HepG2 (cell line): ENCODE results near the gene ZNF786. TPM values are rescaled to one million over a fixed set of nuclear protein-coding genes. Genes with fewer than 3 reads are reported as not detected.

Experiments used
- ATAC-seq: fragments of 200-7000 bp; cut with Tn5 transposase; 3 replicates; pipeline ENCODE4 v1.9.1; 2020; ENCODE audit warnings: mild to moderate bottlenecking, moderate library complexity
- BruUV-seq: library from RNA; stranded (reverse); fragments of 400-500 nt; replicated peaks from 2 replicates; lab custom pipeline; 2021; lab: Mats Ljungman, UMichigan
- CTCF ChIA-PET: fragments of 300-600 bp; formaldehyde crosslinking; extraction: SDS; loops from one replicate; lab custom pipeline; 2021; ENCODE audit warnings: low total read pairs, inconsistent platforms, low intra/inter-chr PET ratio; lab: Yijun Ruan, JAX
- POLR2A ChIA-PET: fragments of 350-600 bp; sonication (Branson Sonifier 250); formaldehyde crosslinking; loops from one replicate; lab custom pipeline; 2020; ENCODE audit warnings: antibody characterized with exemption, inconsistent platforms; lab: Yijun Ruan, JAX
- DNase-seq: peaks from one replicate; pipeline ENCODE4 v3.0.0-alpha.2; 2015; ENCODE audit warnings: low spot score
- FAIRE-seq: peaks from 3 replicates; lab custom pipeline; 2011; peaks lifted over from hg19 to GRCh38; lab: Jason Lieb, UNC
- H2AFZ ChIP-seq: one replicate; pipeline ENCODE4 v1.6.1; 2011; ENCODE audit warnings: low read length, inconsistent platforms
- H3K27ac ChIP-seq: fragments of 300-600 bp; 3 replicates; pipeline ENCODE4 v1.8.0; 2011; ENCODE audit warnings: mixed run types, mild to moderate bottlenecking, mixed read lengths, low read length, inconsistent platforms; ENCODE audit not compliant: insufficient read depth; ENCODE audit errors: extremely low read length
- H3K27me3 ChIP-seq, 2 experiments: fragments of 200-600 bp in 1 of 2; 2 replicates in 1 of 2; 3 replicates in 1 of 2; pipeline versions ENCODE4 v1.6.0 to v1.8.0; 2011; ENCODE audit warnings: low read length in 2 of 2, mild to moderate bottlenecking in 2 of 2, moderate library complexity in 2 of 2, inconsistent platforms in 1 of 2; ENCODE audit not compliant: insufficient read depth in 2 of 2, control insufficient read depth in 1 of 2
- H3K36me3 ChIP-seq, 2 experiments: fragments of 200-600 bp in 1 of 2; replicated peaks in 1 of 2; 2 replicates in 1 of 2; 3 replicates in 1 of 2; pipeline versions ENCODE4 v1.5.1 to v1.8.0; 2011; ENCODE audit warnings: low read length in 2 of 2, inconsistent platforms in 1 of 2; ENCODE audit not compliant: insufficient read depth in 2 of 2, control insufficient read depth in 1 of 2
- H3K4me1 ChIP-seq: 2 replicates; pipeline ENCODE4 v1.5.1; 2012; ENCODE audit warnings: low read length, inconsistent platforms; ENCODE audit not compliant: insufficient read depth
- H3K4me2 ChIP-seq: 2 replicates; pipeline ENCODE4 v1.6.0; 2011; ENCODE audit warnings: low read depth, low read length, inconsistent platforms
- H3K4me3 ChIP-seq, 3 experiments: fragments of 200-600 bp in 1 of 3; sonication (generic), shearing (Covaris generic) in 1 of 3; replicated peaks in 1 of 3; 2 replicates each; pipeline ENCODE4 v1.5.1; 2011 to 2016; ENCODE audit warnings: low read length in 3 of 3, inconsistent platforms in 2 of 3, low read depth in 2 of 3, mild to moderate bottlenecking in 2 of 3, control low read depth in 1 of 3, mixed read lengths in 1 of 3; ENCODE audit not compliant: insufficient read depth in 1 of 3
- H3K79me2 ChIP-seq: one replicate; pipeline ENCODE4 v1.6.1; 2011; ENCODE audit warnings: low read length, inconsistent platforms; ENCODE audit not compliant: insufficient read depth
- H3K9ac ChIP-seq: 2 replicates; pipeline ENCODE4 v1.6.0; 2011; ENCODE audit warnings: mild to moderate bottlenecking, low read depth, low read length, inconsistent platforms; ENCODE audit not compliant: insufficient read depth
- H3K9me3 ChIP-seq: 2 replicates; pipeline ENCODE4 v1.5.1; 2012; ENCODE audit warnings: mild to moderate bottlenecking, low read length
- H4K20me1 ChIP-seq: 2 replicates; pipeline ENCODE4 v1.6.0; 2011; ENCODE audit warnings: inconsistent platforms, mild to moderate bottlenecking, low read length, moderate library complexity; ENCODE audit not compliant: insufficient read depth
- MAFK ChIP-seq, 2 experiments: IDR thresholded peaks in 1 of 2; conservative IDR thresholded peaks in 1 of 2; 2 replicates each; pipeline ENCODE4 v1.6.1; 2011; ENCODE audit warnings: improper control_type of control experiment in 2 of 2, low read length in 2 of 2
- MBNL3 ChIP-seq: fragments of 250-450 bp; sonication (Bioruptor Pico); conservative IDR thresholded peaks from 2 replicates; pipeline ENCODE4 v1.8.0; 2022; ENCODE audit warnings: mild to moderate bottlenecking, inconsistent platforms
- MEF2D ChIP-seq: sonication (generic); formaldehyde crosslinking; IDR thresholded peaks from 2 replicates; pipeline ENCODE4 v1.5.1; 2020; ENCODE audit warnings: mild to moderate bottlenecking, missing genetic modification reagents
- PHF5A ChIP-seq: IDR thresholded peaks from one replicate; pipeline ENCODE4 v1.6.1; 2018; ENCODE audit warnings: low read depth, missing genetic modification reagents; ENCODE audit not compliant: unreplicated experiment
- RARG ChIP-seq: sonication (generic); formaldehyde crosslinking; IDR thresholded peaks from 2 replicates; pipeline ENCODE4 v1.4.0; 2020; ENCODE audit warnings: low read depth, mild to moderate bottlenecking, missing genetic modification reagents
- SRSF9 ChIP-seq: fragments of 200-400 bp; formaldehyde crosslinking; IDR thresholded peaks from 2 replicates; pipeline ENCODE4 v1.6.1; 2018; ENCODE audit warnings: borderline replicate concordance, mild to moderate bottlenecking, low read depth, low read length; ENCODE audit not compliant: insufficient read depth, poor library complexity, severe bottlenecking
- ZBTB3 ChIP-seq: sonication (generic); formaldehyde crosslinking; IDR thresholded peaks from 2 replicates; pipeline ENCODE4 v1.4.0; 2020; ENCODE audit warnings: low read depth, mild to moderate bottlenecking, moderate library complexity, missing genetic modification reagents, borderline replicate concordance
- ZNF253 ChIP-seq: sonication (generic); formaldehyde crosslinking; IDR thresholded peaks from 2 replicates; pipeline ENCODE4 v1.8.0; 2022; ENCODE audit warnings: mild to moderate bottlenecking, missing genetic modification reagents, borderline replicate concordance
- ZNF552 ChIP-seq: sonication (generic); formaldehyde crosslinking; IDR thresholded peaks from 2 replicates; pipeline ENCODE4 v1.9.0; 2022; ENCODE audit warnings: missing genetic modification reagents, mild to moderate bottlenecking, borderline replicate concordance
- whole genome bisulfite sequencing: methylation state at CpG from one replicate; pipeline ENCODE4 v1.1.6; 2017; ENCODE audit warnings: low lambda C conversion rate; 5-methylcytosine and 5-hydroxymethylcytosine counted together
- in situ Hi-C: cut with HindIII; loops from 2 replicates; pipeline ENCODE4 v1.10.0; 2017; ENCODE audit warnings: low pct_unique_long_range_greater_than_20kb; ENCODE audit not compliant: extremely low pct_ligation_motif_present
- intact Hi-C: fragments of 100-400 bp; cut with micrococcal nuclease; formaldehyde crosslinking; loops from one replicate; pipeline ENCODE4 v1.10.0; 2022; ENCODE audit not compliant: unreplicated experiment
- polyA plus RNA-seq, 8 experiments: library from polyadenylated mRNA; depleted of rRNA in 3 of 8; stranded (reverse) in 7 of 8; unstranded in 1 of 8; fragments of >200 nt; fragmentation: Illumina TruSeq in 4 of 8; extraction: Trizol in 4 of 8; gene quantifications; 2 replicates each; pipeline versions ENCODE4 v1.2.1 to v1.2.3, GENCODE V29; 2011 to 2016; ENCODE audit warnings: low read depth in 4 of 8, missing spikeins in 1 of 8, mixed read lengths in 1 of 8; ENCODE audit not compliant: insufficient read depth in 1 of 8
- total RNA-seq, 5 experiments: library from RNA; depleted of rRNA; stranded (reverse); fragments of >200 nt; fragmentation: Illumina TruSeq; extraction: Trizol; gene quantifications; 2 replicates each; pipeline ENCODE4 v1.2.3, GENCODE V29; 2016; ENCODE audit warnings: low read depth in 1 of 5
- TF ChIP-seq, protein P1 (sequence below): sonication (generic); formaldehyde crosslinking; IDR thresholded peaks from 2 replicates; pipeline ENCODE4 v1.4.0; 2020; ENCODE audit warnings: missing genetic modification reagents
- TF ChIP-seq, protein P2 (sequence below): sonication (generic); formaldehyde crosslinking; conservative IDR thresholded peaks from 2 replicates; pipeline ENCODE4 v1.4.0; 2020; ENCODE audit warnings: missing genetic modification reagents

Gene ZNF786
- total and polyA plus RNA-seq, 2 of the 13 experiments (the other 11 are each of a cell fraction or from before 2014, with no cell fraction given) = 2.0 to 4.0 TPM

DNA sequence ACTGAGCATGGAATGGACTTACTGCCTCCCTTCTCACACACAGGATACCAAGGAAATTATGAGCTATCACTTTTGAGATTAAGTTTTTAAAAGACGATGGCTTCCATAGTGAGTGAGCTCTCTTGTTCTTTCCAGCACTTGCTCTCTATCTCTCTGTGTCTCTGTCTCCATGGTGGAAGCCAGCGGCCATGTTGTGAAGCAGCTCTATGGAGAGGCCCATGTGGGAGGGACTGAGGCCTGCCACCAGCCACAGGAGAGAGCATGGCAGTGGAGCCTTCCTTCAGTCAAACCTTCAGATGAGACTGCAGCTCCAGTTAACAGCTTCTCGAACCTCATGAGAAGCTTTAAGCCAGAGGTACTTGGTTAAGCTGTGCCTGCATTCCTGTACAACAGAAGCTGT, 41.7 kb downstream of the ZNF786 start:
- H4K20me1 ChIP-seq = no peaks in the 10 kb centered on the region
- intact Hi-C loops (no loop called here), in situ Hi-C loops (no loop called here)
- no peak overlapping the region for H2AFZ ChIP-seq
- CTCF ChIA-PET = no interaction called here
- no peak; the same call in 2 of the 3 replicates for ATAC-seq
- BruUV-seq = no TSS peak
- 0 out of 5 replicates have a peak, but pooled peaks cover 0 to under 1% of the 10 kb centered on the region in 2 experiments for H3K27me3 ChIP-seq
- TF ChIP-seq ZNF552 (CRISPR knock-in tag) = no peak
- TF ChIP-seq, protein P1, sequence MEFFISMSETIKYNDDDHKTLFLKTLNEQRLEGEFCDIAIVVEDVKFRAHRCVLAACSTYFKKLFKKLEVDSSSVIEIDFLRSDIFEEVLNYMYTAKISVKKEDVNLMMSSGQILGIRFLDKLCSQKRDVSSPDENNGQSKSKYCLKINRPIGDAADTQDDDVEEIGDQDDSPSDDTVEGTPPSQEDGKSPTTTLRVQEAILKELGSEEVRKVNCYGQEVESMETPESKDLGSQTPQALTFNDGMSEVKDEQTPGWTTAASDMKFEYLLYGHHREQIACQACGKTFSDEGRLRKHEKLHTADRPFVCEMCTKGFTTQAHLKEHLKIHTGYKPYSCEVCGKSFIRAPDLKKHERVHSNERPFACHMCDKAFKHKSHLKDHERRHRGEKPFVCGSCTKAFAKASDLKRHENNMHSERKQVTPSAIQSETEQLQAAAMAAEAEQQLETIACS (CRISPR knock-in tag) = no peak
- TF ChIP-seq ZBTB3 = no peak
- no peak for TF ChIP-seq MBNL3 (CRISPR knock-in tag)
- no peak for TF ChIP-seq MEF2D (CRISPR knock-in tag)
- TF ChIP-seq RARG (CRISPR knock-in tag) = no peak
- TF ChIP-seq MAFK (conservative IDR thresholded peaks at IDR 0.05 in 1 of 2, IDR thresholded peaks at IDR 0.05 in 1 of 2; ENCODE audit: low read length in 2 of 2) = no peak
- TF ChIP-seq ZNF253 (CRISPR knock-in tag) = no peak
- no peak for TF ChIP-seq PHF5A
- TF ChIP-seq SRSF9 = no peak
- TF ChIP-seq, protein P2, sequence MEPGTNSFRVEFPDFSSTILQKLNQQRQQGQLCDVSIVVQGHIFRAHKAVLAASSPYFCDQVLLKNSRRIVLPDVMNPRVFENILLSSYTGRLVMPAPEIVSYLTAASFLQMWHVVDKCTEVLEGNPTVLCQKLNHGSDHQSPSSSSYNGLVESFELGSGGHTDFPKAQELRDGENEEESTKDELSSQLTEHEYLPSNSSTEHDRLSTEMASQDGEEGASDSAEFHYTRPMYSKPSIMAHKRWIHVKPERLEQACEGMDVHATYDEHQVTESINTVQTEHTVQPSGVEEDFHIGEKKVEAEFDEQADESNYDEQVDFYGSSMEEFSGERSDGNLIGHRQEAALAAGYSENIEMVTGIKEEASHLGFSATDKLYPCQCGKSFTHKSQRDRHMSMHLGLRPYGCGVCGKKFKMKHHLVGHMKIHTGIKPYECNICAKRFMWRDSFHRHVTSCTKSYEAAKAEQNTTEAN (CRISPR knock-in tag) = no peak
- H3K36me3 ChIP-seq = no peaks in the 10 kb centered on the region
- H3K9me3 ChIP-seq = no peaks in the 10 kb centered on the region
- POLR2A ChIA-PET = interaction anchor here (1.0 kb wide), 1 partner anchor 20 kb away, joined by 4 read pairs; no protein-coding TSS in a partner anchor
- H3K79me2 ChIP-seq = no peaks in the 10 kb centered on the region
- 40% methylated on average over 3 of the region's 3 CpGs for WGBS
- H3K27ac ChIP-seq = no peak overlapping the region
- no peak overlapping the region for H3K4me3 ChIP-seq
- no peak overlapping the region for H3K9ac ChIP-seq
- no peaks in the 10 kb centered on the region for H3K4me1 ChIP-seq
- FAIRE-seq = no peak
- DNase-seq = no peak
- no peak overlapping the region for H3K4me2 ChIP-seq
